Brain pericyte (primary cell): ENCODE measurements around the gene UMAD1.
"Not testable (repeated sequence)": the region's sequence is repeated elsewhere in the genome, so short reads cannot be mapped to it uniquely, and the experiment has no call there.

Experiments
- DNase-seq: peaks from one replicate; pipeline ENCODE4 v3.0.0-alpha.2; 2012; ENCODE audit warnings: low read depth, low spot score

UMAD1 gene

GRCh38 chr7:7652798-7653540 is 12.4 kb downstream of the UMAD1 start:
- DNase-seq, result no peak

- no peak for DNase-seq
Measured at GRCh38 chr7:7653593-7654187, 13.1 kb downstream of the UMAD1 start.

GRCh38 chr7:7654964-7655715 is 14.6 kb downstream of the UMAD1 start:
- no peak for DNase-seq

- DNase-seq, result not testable (repeated sequence)
Measured at GRCh38 chr7:7656459-7656858, 15.9 kb downstream of the UMAD1 start.

- no peak for DNase-seq
Measured at GRCh38 chr7:7662527-7662926, 22.0 kb downstream of the UMAD1 start.

- DNase-seq, result no peak
Measured at GRCh38 chr7:7664291-7664690, 23.7 kb downstream of the UMAD1 start.

GRCh38 chr7:7665031-7665430 is 24.5 kb downstream of the UMAD1 start:
- no peak for DNase-seq

- no peak for DNase-seq
Measured at GRCh38 chr7:7667187-7667586, 26.6 kb downstream of the UMAD1 start.

- no peak for DNase-seq
Measured at GRCh38 chr7:7668706-7669105, 28.2 kb downstream of the UMAD1 start.

- no peak for DNase-seq
Measured at GRCh38 chr7:7670490-7670889, 29.9 kb downstream of the UMAD1 start.

GRCh38 chr7:7671361-7671760 is 30.8 kb downstream of the UMAD1 start:
- no peak for DNase-seq

- no peak for DNase-seq
Measured at GRCh38 chr7:7672545-7673239, 32.1 kb downstream of the UMAD1 start.

GRCh38 chr7:7673240-7673550 is 32.6 kb downstream of the UMAD1 start:
- DNase-seq, result no peak

- DNase-seq, result no peak
Measured at GRCh38 chr7:7675686-7676085, 35.1 kb downstream of the UMAD1 start.

GRCh38 chr7:7679640-7680039 is 39.1 kb downstream of the UMAD1 start:
- not testable (repeated sequence) for DNase-seq

- peak; percentile 43 for DNase-seq
Measured at GRCh38 chr7:7681191-7681935, 40.8 kb downstream of the UMAD1 start.

- no peak for DNase-seq
Measured at GRCh38 chr7:7681936-7682329, 41.4 kb downstream of the UMAD1 start.

GRCh38 chr7:7682861-7683260 is 42.3 kb downstream of the UMAD1 start:
- no peak for DNase-seq

GRCh38 chr7:7686811-7687508 is 46.4 kb downstream of the UMAD1 start:
- DNase-seq, result no peak

- no peak for DNase-seq
Measured at GRCh38 chr7:7687800-7688199, 47.2 kb downstream of the UMAD1 start.

- no peak for DNase-seq
Measured at GRCh38 chr7:7688310-7688709, 47.8 kb downstream of the UMAD1 start.
